Uterus (tissue), 2 donors: ENCODE data around the gene CLASP2.

Experiments used
- POLR2A ChIP-seq, 2 donors: fragments of 450-650 bp; IDR thresholded peaks; one replicate each; pipeline ENCODE4 v1.6.1; 2016; ENCODE audit warnings: antibody characterized with exemption in 2 of 2, mild to moderate bottlenecking in 1 of 2, moderate library complexity in 1 of 2
- TF ChIP-seq, protein P1 (sequence below), 4 experiments: fragments of 200-600 bp in 2 of 4; fragments of 450-650 bp in 2 of 4; sonication (generic) in 2 of 4; IDR thresholded peaks; one replicate each; pipeline ENCODE4 v1.5.1; 2016 to 2019; ENCODE audit warnings: antibody characterized with exemption in 4 of 4, mild to moderate bottlenecking in 2 of 4, moderate library complexity in 1 of 4

GRCh38 chr3:33758864-33759263 is 40.8 kb upstream of the CLASP2 start:
- TF ChIP-seq POLR2A (IDR thresholded peaks at IDR 0.05): no peak
- TF ChIP-seq, protein P1, sequence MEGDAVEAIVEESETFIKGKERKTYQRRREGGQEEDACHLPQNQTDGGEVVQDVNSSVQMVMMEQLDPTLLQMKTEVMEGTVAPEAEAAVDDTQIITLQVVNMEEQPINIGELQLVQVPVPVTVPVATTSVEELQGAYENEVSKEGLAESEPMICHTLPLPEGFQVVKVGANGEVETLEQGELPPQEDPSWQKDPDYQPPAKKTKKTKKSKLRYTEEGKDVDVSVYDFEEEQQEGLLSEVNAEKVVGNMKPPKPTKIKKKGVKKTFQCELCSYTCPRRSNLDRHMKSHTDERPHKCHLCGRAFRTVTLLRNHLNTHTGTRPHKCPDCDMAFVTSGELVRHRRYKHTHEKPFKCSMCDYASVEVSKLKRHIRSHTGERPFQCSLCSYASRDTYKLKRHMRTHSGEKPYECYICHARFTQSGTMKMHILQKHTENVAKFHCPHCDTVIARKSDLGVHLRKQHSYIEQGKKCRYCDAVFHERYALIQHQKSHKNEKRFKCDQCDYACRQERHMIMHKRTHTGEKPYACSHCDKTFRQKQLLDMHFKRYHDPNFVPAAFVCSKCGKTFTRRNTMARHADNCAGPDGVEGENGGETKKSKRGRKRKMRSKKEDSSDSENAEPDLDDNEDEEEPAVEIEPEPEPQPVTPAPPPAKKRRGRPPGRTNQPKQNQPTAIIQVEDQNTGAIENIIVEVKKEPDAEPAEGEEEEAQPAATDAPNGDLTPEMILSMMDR (IDR thresholded peaks at IDR 0.05): no peak
